SJSA1 (cell line): ENCODE data around the gene AFF3. TPM values are rescaled to one million over a fixed set of nuclear protein-coding genes. Genes with fewer than 3 reads are reported as not detected.
A peak's percentile ranks its signal among the peaks of the same experiment; 100 is the strongest.

ENCODE experiments used
- DNase-seq, 2 experiments: peaks; one replicate each; pipeline ENCODE4 v3.0.0-alpha.2; 2015 to 2020; ENCODE audit warnings: low spot score in 2 of 2, low read depth in 1 of 2
- H3K27ac ChIP-seq: fragments of 250-450 bp; sonication (Bioruptor Pico); 2 replicates; pipeline ENCODE4 v1.5.1; 2020; ENCODE audit warnings: mild to moderate bottlenecking, moderate library complexity
- H3K27me3 ChIP-seq: fragments of 250-450 bp; sonication (Bioruptor Pico); replicated peaks from 2 replicates; pipeline ENCODE4 v1.5.1; 2020; ENCODE audit warnings: mild to moderate bottlenecking, moderate library complexity
- H3K36me3 ChIP-seq: fragments of 250-450 bp; sonication (Bioruptor Pico); 2 replicates; pipeline ENCODE4 v1.5.1; 2020; ENCODE audit warnings: mild to moderate bottlenecking
- H3K4me1 ChIP-seq: fragments of 250-450 bp; sonication (Bioruptor Pico); replicated peaks from 2 replicates; pipeline ENCODE4 v1.6.1; 2021; ENCODE audit warnings: mild to moderate bottlenecking
- H3K4me3 ChIP-seq: fragments of 250-450 bp; sonication (Bioruptor Pico); 2 replicates; pipeline ENCODE4 v1.5.1; 2020; ENCODE audit warnings: mild to moderate bottlenecking
- H3K9me3 ChIP-seq: fragments of 250-450 bp; sonication (Bioruptor Pico); replicated peaks from 2 replicates; pipeline ENCODE4 v1.5.1; 2020; ENCODE audit warnings: mild to moderate bottlenecking
- total RNA-seq: library from RNA; depleted of rRNA; stranded (reverse); fragments of >200 nt; shearing (Covaris generic); gene quantifications from 2 replicates; pipeline ENCODE4 v1.2.3, GENCODE V29; 2014

Gene AFF3
- total RNA-seq, 1 experiment from 2014 or later, result 0.18 TPM

- Histone ChIP-seq H3K27ac (no peak overlapping the region), H3K4me3 (no peak overlapping the region), H3K4me1 (no peaks in the 10 kb centered on the region), H3K9me3 (no peaks in the 10 kb centered on the region), H3K27me3 (no peaks in the 10 kb centered on the region), H3K36me3 (no peaks in the 10 kb centered on the region)
- no peak for DNase-seq
These were observed 112.9 kb downstream of the AFF3 start for GRCh38 chr2:100029460-100029859.

- H3K4me3 ChIP-seq, result no peak overlapping the region
- no peak for DNase-seq
- no peaks in the 10 kb centered on the region; the same call in 1 of the 2 replicates for H3K4me1 ChIP-seq
- H3K27ac ChIP-seq, result no peak overlapping the region
- H3K36me3 ChIP-seq, result no peaks in the 10 kb centered on the region
- no peaks in the 10 kb centered on the region; the same call in 1 of the 2 replicates for H3K9me3 ChIP-seq
- H3K27me3 ChIP-seq, result no peaks in the 10 kb centered on the region
These were observed 120.5 kb downstream of the AFF3 start for GRCh38 chr2:100021791-100022340.

GRCh38 chr2:100019499-100019898, 122.9 kb downstream of the AFF3 start:
- no peak overlapping the region for H3K4me3 ChIP-seq
- H3K4me1 ChIP-seq, result no peaks in the 10 kb centered on the region; the same call in 1 of the 2 replicates
- no peak for DNase-seq
- no peaks in the 10 kb centered on the region; the same call in 1 of the 2 replicates for H3K9me3 ChIP-seq
- H3K27ac ChIP-seq, result no peak overlapping the region
- no peaks in the 10 kb centered on the region for H3K36me3 ChIP-seq
- H3K27me3 ChIP-seq, result no peaks in the 10 kb centered on the region

- peak in 1 of 2 experiments; percentile 21 for DNase-seq
- Histone ChIP-seq H3K9me3 (no peaks in the 10 kb centered on the region; the same call in 1 of the 2 replicates), H3K4me1 (peaks cover 8% of the 10 kb centered on the region), H3K36me3 (no peaks in the 10 kb centered on the region), H3K27me3 (no peaks in the 10 kb centered on the region), H3K27ac (no peak overlapping the region), H3K4me3 (no peak overlapping the region)
These were observed 123.8 kb downstream of the AFF3 start for GRCh38 chr2:100018341-100019193.

GRCh38 chr2:100017633-100018032, 124.8 kb downstream of the AFF3 start:
- Histone ChIP-seq H3K27ac (0 out of 2 replicates have a peak overlapping the region, but pooled peaks have one; percentile 9), H3K27me3 (no peaks in the 10 kb centered on the region)
- DNase-seq, result no peak

GRCh38 chr2:100016756-100017155, 125.6 kb downstream of the AFF3 start:
- H3K4me1 ChIP-seq, result peaks cover 23% of the 10 kb centered on the region
- no peaks in the 10 kb centered on the region; the same call in 1 of the 2 replicates for H3K9me3 ChIP-seq
- no peak overlapping the region for H3K27ac ChIP-seq

More at GRCh38 chr2:100017633-100018032, 124.8 kb downstream of the AFF3 start:
- Histone ChIP-seq H3K4me3 (no peak overlapping the region), H3K9me3 (no peaks in the 10 kb centered on the region; the same call in 1 of the 2 replicates), H3K36me3 (no peaks in the 10 kb centered on the region), H3K4me1 (peaks cover 14% of the 10 kb centered on the region)

GRCh38 chr2:100015849-100016248, 126.5 kb downstream of the AFF3 start:
- Histone ChIP-seq H3K27me3 (no peaks in the 10 kb centered on the region), H3K4me1 (peaks cover 31% of the 10 kb centered on the region), H3K4me3 (no peak overlapping the region), H3K9me3 (no peaks in the 10 kb centered on the region; the same call in 1 of the 2 replicates), H3K27ac (no peak overlapping the region), H3K36me3 (no peaks in the 10 kb centered on the region)
- no peak for DNase-seq

More at GRCh38 chr2:100016756-100017155, 125.6 kb downstream of the AFF3 start:
- H3K4me3 ChIP-seq, result no peak overlapping the region
- DNase-seq, result no peak
- H3K27me3 ChIP-seq, result no peaks in the 10 kb centered on the region
- no peaks in the 10 kb centered on the region for H3K36me3 ChIP-seq

- DNase-seq, result peak; percentile 49 to 66
- Histone ChIP-seq H3K4me1 (peaks cover 31% of the 10 kb centered on the region), H3K27me3 (no peaks in the 10 kb centered on the region), H3K9me3 (no peaks in the 10 kb centered on the region; the same call in 1 of the 2 replicates), H3K4me3 (no peak overlapping the region), H3K27ac (peak overlapping the region; percentile 64), H3K36me3 (no peaks in the 10 kb centered on the region)
These were observed 128.3 kb downstream of the AFF3 start for GRCh38 chr2:100013892-100014677.

- Histone ChIP-seq H3K9me3 (no peaks in the 10 kb centered on the region), H3K36me3 (no peaks in the 10 kb centered on the region), H3K4me1 (peaks cover 31% of the 10 kb centered on the region), H3K27ac (no peak overlapping the region), H3K27me3 (no peaks in the 10 kb centered on the region), H3K4me3 (no peak overlapping the region)
- no peak for DNase-seq
These were observed 129.8 kb downstream of the AFF3 start for GRCh38 chr2:100012561-100012960.

- Histone ChIP-seq H3K27ac (peak overlapping the region; percentile 62), H3K27me3 (no peaks in the 10 kb centered on the region), H3K36me3 (no peaks in the 10 kb centered on the region), H3K4me1 (peaks cover 31% of the 10 kb centered on the region), H3K4me3 (no peak overlapping the region), H3K9me3 (no peaks in the 10 kb centered on the region)
- DNase-seq, result peak in 1 of 2 experiments; percentile 48
These were observed 131.1 kb downstream of the AFF3 start for GRCh38 chr2:100011272-100011731.

GRCh38 chr2:100010606-100011005, 131.8 kb downstream of the AFF3 start:
- no peak overlapping the region for H3K4me3 ChIP-seq
- H3K27me3 ChIP-seq, result no peaks in the 10 kb centered on the region
- no peaks in the 10 kb centered on the region for H3K9me3 ChIP-seq
- no peak for DNase-seq
- H3K36me3 ChIP-seq, result no peaks in the 10 kb centered on the region
- peaks cover 31% of the 10 kb centered on the region for H3K4me1 ChIP-seq
- H3K27ac ChIP-seq, result no peak overlapping the region

GRCh38 chr2:100009743-100010142, 132.6 kb downstream of the AFF3 start:
- H3K36me3 ChIP-seq, result no peaks in the 10 kb centered on the region
- peaks cover 31% of the 10 kb centered on the region for H3K4me1 ChIP-seq
- H3K9me3 ChIP-seq, result no peaks in the 10 kb centered on the region
- no peak overlapping the region for H3K4me3 ChIP-seq
- no peaks in the 10 kb centered on the region for H3K27me3 ChIP-seq
- DNase-seq, result no peak
- H3K27ac ChIP-seq, result no peak overlapping the region

- no peaks in the 10 kb centered on the region for H3K36me3 ChIP-seq
- no peaks in the 10 kb centered on the region for H3K9me3 ChIP-seq
- H3K27me3 ChIP-seq, result no peaks in the 10 kb centered on the region
- no peak overlapping the region for H3K27ac ChIP-seq
- no peak overlapping the region for H3K4me3 ChIP-seq
- peaks cover 26% of the 10 kb centered on the region for H3K4me1 ChIP-seq
- no peak for DNase-seq
These were observed 133.4 kb downstream of the AFF3 start for GRCh38 chr2:100008956-100009355.
